ENCODE measurements around the gene TMEM72. TPM values are rescaled to one million over a fixed set of nuclear protein-coding genes. Genes with fewer than 3 reads are reported as not detected.

Gene TMEM72
- total RNA-seq, 1 donor from 2014 or later = not detected

- no peaks in the 10 kb centered on the region for H3K9me3 ChIP-seq
- intact Hi-C loops (cut with DNase I) = no loop called here
These were observed 13.3 kb downstream of the TMEM72 start for GRCh38 chr10:44924261-44925040.

GRCh38 chr10:44925224-44925623 is 14.1 kb downstream of the TMEM72 start:
- Histone ChIP-seq H3K27ac (no peak overlapping the region), H3K36me3 (no peaks in the 10 kb centered on the region), H3K9me3 (no peaks in the 10 kb centered on the region), H3K27me3 (no peaks in the 10 kb centered on the region), H3K4me1 (no peaks in the 10 kb centered on the region), H3K4me3 (no peak overlapping the region)
- peak in 1 of 2 donors; percentile 51 for DNase-seq (ENCODE audit: low spot score in 2 of 2)
- no peak for TF ChIP-seq CTCF (IDR thresholded peaks at IDR 0.05)
- intact Hi-C loops (cut with DNase I) = no loop called here

More at GRCh38 chr10:44924261-44925040, 13.3 kb downstream of the TMEM72 start:
- H3K27ac ChIP-seq = no peak overlapping the region
- TF ChIP-seq CTCF (IDR thresholded peaks at IDR 0.05) = no peak
- H3K27me3 ChIP-seq = no peaks in the 10 kb centered on the region
- DNase-seq (ENCODE audit: low spot score in 2 of 2) = peak in 1 of 2 donors; percentile 53
- H3K36me3 ChIP-seq = no peaks in the 10 kb centered on the region
- no peaks in the 10 kb centered on the region for H3K4me1 ChIP-seq
- H3K4me3 ChIP-seq = no peak overlapping the region

- Histone ChIP-seq H3K27me3 (no peaks in the 10 kb centered on the region), H3K27ac (no peak overlapping the region), H3K4me1 (no peaks in the 10 kb centered on the region), H3K36me3 (no peaks in the 10 kb centered on the region), H3K4me3 (no peak overlapping the region), H3K9me3 (no peaks in the 10 kb centered on the region)
- intact Hi-C loops (cut with DNase I) = no loop called here
- TF ChIP-seq CTCF (IDR thresholded peaks at IDR 0.05) = no peak
- DNase-seq (ENCODE audit: low spot score in 2 of 2) = peak in 1 of 2 donors; percentile 56
These were observed 14.9 kb downstream of the TMEM72 start for GRCh38 chr10:44925811-44926750.

- H3K4me3 ChIP-seq = no peak overlapping the region
- H3K4me1 ChIP-seq = no peaks in the 10 kb centered on the region
- intact Hi-C loops (cut with DNase I) = no loop called here
- H3K36me3 ChIP-seq = no peaks in the 10 kb centered on the region
- H3K27ac ChIP-seq = no peak overlapping the region
- no peaks in the 10 kb centered on the region for H3K27me3 ChIP-seq
- TF ChIP-seq CTCF (IDR thresholded peaks at IDR 0.05) = no peak
- H3K9me3 ChIP-seq = no peaks in the 10 kb centered on the region
- peak in 1 of 2 donors; percentile 38 for DNase-seq (ENCODE audit: low spot score in 2 of 2)
These were observed 15.7 kb downstream of the TMEM72 start for GRCh38 chr10:44926751-44927351.

GRCh38 chr10:44927352-44927751 is 16.2 kb downstream of the TMEM72 start:
- Histone ChIP-seq H3K4me3 (no peak overlapping the region), H3K4me1 (no peaks in the 10 kb centered on the region), H3K27ac (no peak overlapping the region), H3K27me3 (no peaks in the 10 kb centered on the region), H3K36me3 (no peaks in the 10 kb centered on the region), H3K9me3 (no peaks in the 10 kb centered on the region)
- DNase-seq (ENCODE audit: low spot score in 2 of 2) = peak in 1 of 2 donors; percentile 56
- no peak for TF ChIP-seq CTCF (IDR thresholded peaks at IDR 0.05)
- intact Hi-C loops (cut with DNase I) = no loop called here
